ENCODE results near the gene TNIK.

DNA sequence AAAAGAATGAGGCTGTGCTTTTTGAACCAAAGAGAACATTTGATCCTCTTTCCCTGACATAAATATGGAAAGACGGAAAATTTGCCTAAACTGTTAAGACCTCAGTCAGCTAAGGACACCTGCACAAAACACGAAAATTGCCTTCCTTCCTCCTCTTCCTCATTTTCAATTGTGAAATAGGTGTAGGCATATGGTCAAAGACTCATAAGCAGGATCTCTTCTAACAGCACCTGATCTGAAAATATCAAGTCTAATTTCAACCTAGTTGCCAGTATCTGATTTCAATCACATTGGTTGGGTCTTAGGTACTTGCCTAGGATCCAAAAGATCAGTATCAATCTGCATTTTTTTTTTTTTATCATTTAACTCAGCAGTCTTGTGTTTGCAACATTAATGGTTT is 218.0 kb downstream of the TNIK start:
- TF ChIP-seq, protein P1, sequence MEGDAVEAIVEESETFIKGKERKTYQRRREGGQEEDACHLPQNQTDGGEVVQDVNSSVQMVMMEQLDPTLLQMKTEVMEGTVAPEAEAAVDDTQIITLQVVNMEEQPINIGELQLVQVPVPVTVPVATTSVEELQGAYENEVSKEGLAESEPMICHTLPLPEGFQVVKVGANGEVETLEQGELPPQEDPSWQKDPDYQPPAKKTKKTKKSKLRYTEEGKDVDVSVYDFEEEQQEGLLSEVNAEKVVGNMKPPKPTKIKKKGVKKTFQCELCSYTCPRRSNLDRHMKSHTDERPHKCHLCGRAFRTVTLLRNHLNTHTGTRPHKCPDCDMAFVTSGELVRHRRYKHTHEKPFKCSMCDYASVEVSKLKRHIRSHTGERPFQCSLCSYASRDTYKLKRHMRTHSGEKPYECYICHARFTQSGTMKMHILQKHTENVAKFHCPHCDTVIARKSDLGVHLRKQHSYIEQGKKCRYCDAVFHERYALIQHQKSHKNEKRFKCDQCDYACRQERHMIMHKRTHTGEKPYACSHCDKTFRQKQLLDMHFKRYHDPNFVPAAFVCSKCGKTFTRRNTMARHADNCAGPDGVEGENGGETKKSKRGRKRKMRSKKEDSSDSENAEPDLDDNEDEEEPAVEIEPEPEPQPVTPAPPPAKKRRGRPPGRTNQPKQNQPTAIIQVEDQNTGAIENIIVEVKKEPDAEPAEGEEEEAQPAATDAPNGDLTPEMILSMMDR (conservative IDR thresholded peaks at IDR 0.05; ENCODE audit: low read depth, low read length): no peak
- TF ChIP-seq POLR2A (IDR thresholded peaks at IDR 0.05; ENCODE audit: low read depth, low read length) (no peak), FOS (IDR thresholded peaks at IDR 0.05; ENCODE audit: low read depth, low read length) (no peak), RAD21 (IDR thresholded peaks at IDR 0.05; ENCODE audit: low read length) (no peak), SMC3 (IDR thresholded peaks at IDR 0.05; ENCODE audit: low read depth, low read length) (no peak)

All from IMR-90 (cell line).